ENCODE data around the gene CCDC171. TPM values are rescaled to one million over a fixed set of nuclear protein-coding genes. Genes with fewer than 3 reads are reported as not detected.

Gene CCDC171
- total and polyA plus RNA-seq, 4 donors: 0.13 to 1.1 (median 0.43) TPM

DNA sequence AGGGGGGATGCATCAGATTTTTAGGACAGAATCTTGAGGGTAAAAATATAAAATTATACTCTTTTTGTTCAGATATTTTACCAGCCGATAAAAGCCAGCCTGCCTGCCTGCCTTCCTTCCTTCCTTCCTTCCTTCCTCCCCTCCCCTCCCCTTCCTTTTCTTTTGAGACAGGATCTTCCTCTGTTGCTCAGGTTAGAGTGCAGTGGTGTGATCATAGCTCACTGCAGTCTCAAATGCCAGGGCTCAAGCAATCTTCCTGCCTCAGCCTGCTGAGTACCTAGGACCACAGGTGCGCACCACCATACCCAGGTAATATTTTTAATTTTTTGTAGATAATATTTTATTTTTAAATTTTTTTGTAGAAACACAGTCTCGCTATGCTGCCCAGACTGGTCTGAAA lies 330.0 kb downstream of the CCDC171 start:
- H3K4me3 ChIP-seq (ENCODE audit: low read depth in 1 of 3, low read length in 3 of 3): no peak overlapping the region
- WGBS: 91% methylated on average over 3 of the region's 3 CpGs
- no peak for TF ChIP-seq EGR1 (IDR thresholded peaks at IDR 0.05; ENCODE audit: low read depth in 2 of 2)
- TF ChIP-seq, protein P1, sequence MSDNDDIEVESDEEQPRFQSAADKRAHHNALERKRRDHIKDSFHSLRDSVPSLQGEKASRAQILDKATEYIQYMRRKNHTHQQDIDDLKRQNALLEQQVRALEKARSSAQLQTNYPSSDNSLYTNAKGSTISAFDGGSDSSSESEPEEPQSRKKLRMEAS (IDR thresholded peaks at IDR 0.05): no peak
- H3K4me1 ChIP-seq (ENCODE audit: control insufficient read depth in 4 of 4, insufficient read depth in 4 of 4, low read length in 3 of 4): no peaks in the 10 kb centered on the region
- H3K9me3 ChIP-seq (ENCODE audit: control insufficient read depth in 4 of 4, low read length in 3 of 4): no peaks in the 10 kb centered on the region
- H3K27ac ChIP-seq (ENCODE audit: low read depth in 1 of 2, low read length in 2 of 2): no peak overlapping the region
- no peaks in the 10 kb centered on the region for H3K36me3 ChIP-seq (ENCODE audit: control insufficient read depth in 4 of 4, insufficient read depth in 3 of 4, low read depth in 1 of 4, low read length in 3 of 4)
- H3K27me3 ChIP-seq (ENCODE audit: control insufficient read depth in 4 of 4, insufficient read depth in 4 of 4, low read length in 3 of 4): no peaks in the 10 kb centered on the region
- H3K9ac ChIP-seq (ENCODE audit: low read depth in 1 of 2, low read length in 2 of 2): no peak overlapping the region
- no peak for DNase-seq (ENCODE audit: low spot score)

DNA sequence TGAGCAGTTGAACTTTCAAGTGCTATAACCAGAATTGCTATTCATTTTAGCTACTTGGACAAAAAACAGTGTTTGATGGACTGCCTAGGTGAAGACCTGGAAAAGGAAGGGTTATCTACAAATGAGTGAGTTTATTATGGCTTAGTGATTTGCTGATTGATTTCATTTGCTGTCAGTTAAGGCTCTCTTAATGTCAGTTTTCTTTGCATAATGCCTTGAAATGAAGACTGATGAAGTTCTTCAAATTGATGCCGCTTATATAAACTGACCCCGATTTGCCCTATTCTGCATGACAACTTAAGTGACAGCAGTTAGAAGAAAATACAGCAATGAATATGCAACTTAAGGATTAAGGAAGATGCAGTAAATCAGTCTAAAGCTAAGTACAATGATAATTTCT lies 332.6 kb downstream of the CCDC171 start:
- no peak overlapping the region for H3K9ac ChIP-seq (ENCODE audit: low read depth in 1 of 2, low read length in 2 of 2)
- H3K4me1 ChIP-seq (ENCODE audit: control insufficient read depth in 4 of 4, insufficient read depth in 4 of 4, low read length in 3 of 4): no peaks in the 10 kb centered on the region
- DNase-seq (ENCODE audit: low spot score): no peak
- WGBS: 96% methylated on average over 2 of the region's 2 CpGs
- no peaks in the 10 kb centered on the region for H3K9me3 ChIP-seq (ENCODE audit: control insufficient read depth in 4 of 4, low read length in 3 of 4)
- TF ChIP-seq, protein P2, sequence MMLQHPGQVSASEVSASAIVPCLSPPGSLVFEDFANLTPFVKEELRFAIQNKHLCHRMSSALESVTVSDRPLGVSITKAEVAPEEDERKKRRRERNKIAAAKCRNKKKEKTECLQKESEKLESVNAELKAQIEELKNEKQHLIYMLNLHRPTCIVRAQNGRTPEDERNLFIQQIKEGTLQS (IDR thresholded peaks at IDR 0.05): no peak
- TF ChIP-seq JUND (IDR thresholded peaks at IDR 0.05) (no peak), HNF4G (IDR thresholded peaks at IDR 0.05) (no peak), SP1 (IDR thresholded peaks at IDR 0.05) (no peak), FOXA1 (IDR thresholded peaks at IDR 0.05) (no peak), EGR1 (IDR thresholded peaks at IDR 0.05; ENCODE audit: low read depth in 2 of 2) (no peak), NR2F2 (IDR thresholded peaks at IDR 0.05) (no peak), GABPA (IDR thresholded peaks at IDR 0.05 in 1 of 2, conservative IDR thresholded peaks at IDR 0.05 in 1 of 2) (no peak), RAD21 (IDR thresholded peaks at IDR 0.05) (no peak), RXRA (IDR thresholded peaks at IDR 0.05) (no peak), YY1 (IDR thresholded peaks at IDR 0.05) (no peak), TAF1 (conservative IDR thresholded peaks at IDR 0.05) (no peak), FOXA2 (IDR thresholded peaks at IDR 0.05) (no peak)
- TF ChIP-seq, protein P3, sequence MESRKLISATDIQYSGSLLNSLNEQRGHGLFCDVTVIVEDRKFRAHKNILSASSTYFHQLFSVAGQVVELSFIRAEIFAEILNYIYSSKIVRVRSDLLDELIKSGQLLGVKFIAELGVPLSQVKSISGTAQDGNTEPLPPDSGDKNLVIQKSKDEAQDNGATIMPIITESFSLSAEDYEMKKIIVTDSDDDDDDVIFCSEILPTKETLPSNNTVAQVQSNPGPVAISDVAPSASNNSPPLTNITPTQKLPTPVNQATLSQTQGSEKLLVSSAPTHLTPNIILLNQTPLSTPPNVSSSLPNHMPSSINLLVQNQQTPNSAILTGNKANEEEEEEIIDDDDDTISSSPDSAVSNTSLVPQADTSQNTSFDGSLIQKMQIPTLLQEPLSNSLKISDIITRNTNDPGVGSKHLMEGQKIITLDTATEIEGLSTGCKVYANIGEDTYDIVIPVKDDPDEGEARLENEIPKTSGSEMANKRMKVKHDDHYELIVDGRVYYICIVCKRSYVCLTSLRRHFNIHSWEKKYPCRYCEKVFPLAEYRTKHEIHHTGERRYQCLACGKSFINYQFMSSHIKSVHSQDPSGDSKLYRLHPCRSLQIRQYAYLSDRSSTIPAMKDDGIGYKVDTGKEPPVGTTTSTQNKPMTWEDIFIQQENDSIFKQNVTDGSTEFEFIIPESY (IDR thresholded peaks at IDR 0.05): no peak
- TF ChIP-seq, protein P4, sequence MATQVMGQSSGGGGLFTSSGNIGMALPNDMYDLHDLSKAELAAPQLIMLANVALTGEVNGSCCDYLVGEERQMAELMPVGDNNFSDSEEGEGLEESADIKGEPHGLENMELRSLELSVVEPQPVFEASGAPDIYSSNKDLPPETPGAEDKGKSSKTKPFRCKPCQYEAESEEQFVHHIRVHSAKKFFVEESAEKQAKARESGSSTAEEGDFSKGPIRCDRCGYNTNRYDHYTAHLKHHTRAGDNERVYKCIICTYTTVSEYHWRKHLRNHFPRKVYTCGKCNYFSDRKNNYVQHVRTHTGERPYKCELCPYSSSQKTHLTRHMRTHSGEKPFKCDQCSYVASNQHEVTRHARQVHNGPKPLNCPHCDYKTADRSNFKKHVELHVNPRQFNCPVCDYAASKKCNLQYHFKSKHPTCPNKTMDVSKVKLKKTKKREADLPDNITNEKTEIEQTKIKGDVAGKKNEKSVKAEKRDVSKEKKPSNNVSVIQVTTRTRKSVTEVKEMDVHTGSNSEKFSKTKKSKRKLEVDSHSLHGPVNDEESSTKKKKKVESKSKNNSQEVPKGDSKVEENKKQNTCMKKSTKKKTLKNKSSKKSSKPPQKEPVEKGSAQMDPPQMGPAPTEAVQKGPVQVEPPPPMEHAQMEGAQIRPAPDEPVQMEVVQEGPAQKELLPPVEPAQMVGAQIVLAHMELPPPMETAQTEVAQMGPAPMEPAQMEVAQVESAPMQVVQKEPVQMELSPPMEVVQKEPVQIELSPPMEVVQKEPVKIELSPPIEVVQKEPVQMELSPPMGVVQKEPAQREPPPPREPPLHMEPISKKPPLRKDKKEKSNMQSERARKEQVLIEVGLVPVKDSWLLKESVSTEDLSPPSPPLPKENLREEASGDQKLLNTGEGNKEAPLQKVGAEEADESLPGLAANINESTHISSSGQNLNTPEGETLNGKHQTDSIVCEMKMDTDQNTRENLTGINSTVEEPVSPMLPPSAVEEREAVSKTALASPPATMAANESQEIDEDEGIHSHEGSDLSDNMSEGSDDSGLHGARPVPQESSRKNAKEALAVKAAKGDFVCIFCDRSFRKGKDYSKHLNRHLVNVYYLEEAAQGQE (IDR thresholded peaks at IDR 0.05): no peak
- TF ChIP-seq, protein P5, sequence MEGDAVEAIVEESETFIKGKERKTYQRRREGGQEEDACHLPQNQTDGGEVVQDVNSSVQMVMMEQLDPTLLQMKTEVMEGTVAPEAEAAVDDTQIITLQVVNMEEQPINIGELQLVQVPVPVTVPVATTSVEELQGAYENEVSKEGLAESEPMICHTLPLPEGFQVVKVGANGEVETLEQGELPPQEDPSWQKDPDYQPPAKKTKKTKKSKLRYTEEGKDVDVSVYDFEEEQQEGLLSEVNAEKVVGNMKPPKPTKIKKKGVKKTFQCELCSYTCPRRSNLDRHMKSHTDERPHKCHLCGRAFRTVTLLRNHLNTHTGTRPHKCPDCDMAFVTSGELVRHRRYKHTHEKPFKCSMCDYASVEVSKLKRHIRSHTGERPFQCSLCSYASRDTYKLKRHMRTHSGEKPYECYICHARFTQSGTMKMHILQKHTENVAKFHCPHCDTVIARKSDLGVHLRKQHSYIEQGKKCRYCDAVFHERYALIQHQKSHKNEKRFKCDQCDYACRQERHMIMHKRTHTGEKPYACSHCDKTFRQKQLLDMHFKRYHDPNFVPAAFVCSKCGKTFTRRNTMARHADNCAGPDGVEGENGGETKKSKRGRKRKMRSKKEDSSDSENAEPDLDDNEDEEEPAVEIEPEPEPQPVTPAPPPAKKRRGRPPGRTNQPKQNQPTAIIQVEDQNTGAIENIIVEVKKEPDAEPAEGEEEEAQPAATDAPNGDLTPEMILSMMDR (IDR thresholded peaks at IDR 0.05; ENCODE audit: low read depth, low read length, missing input control): no peak
- TF ChIP-seq, protein P1 (IDR thresholded peaks at IDR 0.05): no peak
- H3K4me3 ChIP-seq (ENCODE audit: low read depth in 1 of 3, low read length in 3 of 3): no peak overlapping the region
- H3K27me3 ChIP-seq (ENCODE audit: control insufficient read depth in 4 of 4, insufficient read depth in 4 of 4, low read length in 3 of 4): no peaks in the 10 kb centered on the region
- no peak overlapping the region for H3K27ac ChIP-seq (ENCODE audit: low read depth in 1 of 2, low read length in 2 of 2)
- H3K36me3 ChIP-seq (ENCODE audit: control insufficient read depth in 4 of 4, insufficient read depth in 3 of 4, low read depth in 1 of 4, low read length in 3 of 4): no peaks in the 10 kb centered on the region

Data from liver (tissue), 9 donors.